Hematopoietic multipotent progenitor cell treated with erythropoietin and hydrocortisone succinate and interleukin-3 and kit ligand, for 4 days (in vitro differentiated cells): ENCODE results near the gene ADCY3.

Experiments used
- DNase-seq: peaks from one replicate; pipeline ENCODE4 v3.0.0-alpha.2; 2015

Gene ADCY3

GRCh38 chr2:24899361-24899910 is 20.6 kb downstream of the ADCY3 start:
- no peak for DNase-seq

GRCh38 chr2:24898122-24899109 is 21.6 kb downstream of the ADCY3 start:
- no peak for DNase-seq

- DNase-seq = peak; percentile 44
These were observed 25.3 kb downstream of the ADCY3 start for GRCh38 chr2:24894750-24895149.

- no peak for DNase-seq
These were observed 26.1 kb downstream of the ADCY3 start for GRCh38 chr2:24893934-24894333.

- DNase-seq = no peak
These were observed 27.1 kb downstream of the ADCY3 start for GRCh38 chr2:24892928-24893327.

- DNase-seq = no peak
These were observed 28.8 kb downstream of the ADCY3 start for GRCh38 chr2:24891201-24891600.

GRCh38 chr2:24889221-24889620 is 30.8 kb downstream of the ADCY3 start:
- DNase-seq = no peak

GRCh38 chr2:24888177-24888576 is 31.9 kb downstream of the ADCY3 start:
- no peak for DNase-seq

GRCh38 chr2:24887307-24887874 is 32.6 kb downstream of the ADCY3 start:
- DNase-seq = no peak

GRCh38 chr2:24886691-24887304 is 33.2 kb downstream of the ADCY3 start:
- DNase-seq = peak; percentile 65

GRCh38 chr2:24886126-24886501 is 33.9 kb downstream of the ADCY3 start:
- DNase-seq = no peak

GRCh38 chr2:24885221-24886125 is 34.6 kb downstream of the ADCY3 start:
- DNase-seq = peak; percentile 36

GRCh38 chr2:24883946-24884345 is 36.1 kb downstream of the ADCY3 start:
- DNase-seq = no peak

- DNase-seq = peak; percentile 70
These were observed 38.4 kb downstream of the ADCY3 start for GRCh38 chr2:24881623-24882022.

GRCh38 chr2:24881158-24881557 is 38.9 kb downstream of the ADCY3 start:
- no peak for DNase-seq

GRCh38 chr2:24878341-24878740 is 41.7 kb downstream of the ADCY3 start:
- DNase-seq = no peak

- no peak for DNase-seq
These were observed 42.4 kb downstream of the ADCY3 start for GRCh38 chr2:24877646-24878045.

GRCh38 chr2:24877067-24877466 is 43.0 kb downstream of the ADCY3 start:
- no peak for DNase-seq

GRCh38 chr2:24875901-24876300 is 44.1 kb downstream of the ADCY3 start:
- DNase-seq = no peak

- no peak for DNase-seq
These were observed 44.8 kb downstream of the ADCY3 start for GRCh38 chr2:24875272-24875671.

GRCh38 chr2:24874035-24874434 is 46.0 kb downstream of the ADCY3 start:
- DNase-seq = no peak

- no peak for DNase-seq
These were observed 46.4 kb downstream of the ADCY3 start for GRCh38 chr2:24873619-24874018.
